GM21825 (cell line): ENCODE measurements around the gene SLC23A3.

Source experiments
- ATAC-seq: cut with Tn5 transposase; IDR thresholded peaks from one replicate; pipeline ENCODE4 v1.9.1; 2021; ENCODE audit warnings: mild to moderate bottlenecking, moderate library complexity; ENCODE audit not compliant: unreplicated experiment

The SLC23A3 gene

DNA sequence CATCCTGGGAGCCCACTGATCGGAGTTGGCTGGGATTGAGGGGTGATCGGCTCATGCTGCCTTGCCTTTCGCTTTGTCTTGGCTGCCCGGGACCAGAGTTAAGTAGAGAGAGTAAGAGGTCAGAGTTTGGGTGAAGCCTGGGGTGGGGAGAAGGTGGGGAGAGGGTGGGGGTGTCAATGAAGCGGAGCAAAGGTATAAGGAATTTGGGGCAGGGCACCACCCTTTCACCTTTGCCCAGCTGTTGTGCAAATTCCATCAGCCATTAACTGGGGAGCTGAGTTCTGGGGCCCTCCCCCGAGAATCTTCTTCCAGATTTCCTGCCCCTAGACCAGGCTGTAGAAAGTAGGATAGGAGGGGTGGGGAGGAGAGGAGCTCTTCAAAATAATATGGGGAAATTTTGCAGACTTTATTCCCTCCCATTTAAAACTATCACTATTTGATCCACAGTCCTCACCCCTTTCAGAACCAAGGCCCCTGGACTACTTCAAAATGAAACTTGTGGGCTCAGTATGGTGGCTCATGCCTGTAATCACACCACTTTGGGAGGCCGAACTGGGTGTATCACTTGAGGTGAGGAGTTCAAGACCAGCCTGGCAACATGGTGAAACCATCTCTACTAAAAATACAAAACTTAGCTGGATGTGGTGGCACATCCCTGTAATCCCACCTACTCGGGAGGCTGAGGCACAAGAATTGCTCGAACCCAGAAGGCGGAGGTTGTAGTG is at the start of gene SLC23A3:
TSS of gene SLC23A3 (minus strand) at position 100 of the 725 bp plus-strand sequence. CDS start at position 55, 45 bp downstream.
- no peak for ATAC-seq

DNA sequence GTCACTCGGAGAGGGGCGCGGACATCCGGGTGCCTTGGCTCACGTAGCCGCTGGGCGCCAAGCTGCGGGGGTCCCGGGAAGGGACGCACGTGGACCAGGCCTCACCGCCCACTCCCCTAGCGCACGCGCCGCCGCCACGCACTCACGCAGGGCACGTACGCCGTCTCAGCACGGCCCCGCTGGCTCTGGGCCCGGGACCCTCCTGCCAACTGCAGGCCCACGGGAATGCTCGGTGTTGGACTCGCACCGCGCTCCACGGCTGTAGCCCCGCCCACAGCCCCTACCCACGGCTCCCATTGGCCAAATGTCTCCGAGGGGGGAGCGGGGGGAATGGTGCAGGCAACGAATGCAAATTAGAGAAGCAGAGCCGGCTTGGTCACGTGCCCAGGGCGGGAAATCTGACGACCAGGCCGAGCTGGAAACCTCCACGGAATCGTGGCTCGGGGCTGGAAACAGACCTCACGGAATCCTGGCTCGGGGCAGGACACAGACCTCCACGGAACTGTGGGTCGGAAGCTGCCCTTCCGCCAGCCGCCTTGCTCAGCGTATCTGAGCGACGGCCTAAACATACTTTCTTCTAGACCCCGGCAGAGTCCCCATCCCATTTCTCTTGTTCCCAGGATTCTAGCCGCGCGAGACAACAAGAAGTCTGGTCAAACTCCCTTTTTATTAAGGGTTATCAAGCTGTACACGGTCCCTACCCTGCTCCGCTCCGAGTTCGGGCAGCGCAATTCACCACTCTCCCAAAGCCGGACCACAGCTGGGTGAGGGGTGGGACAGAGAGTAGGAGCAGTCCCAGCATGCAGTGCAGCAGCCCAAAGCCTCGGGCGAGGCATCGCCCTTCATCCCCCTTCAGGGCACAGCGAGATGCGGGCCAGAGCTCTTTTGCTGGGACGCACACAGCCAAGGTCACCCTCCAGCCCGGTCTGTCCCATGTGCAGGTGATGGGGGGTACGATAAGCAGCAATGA is 49.2 kb upstream of the SLC23A3 start, which contains the start of gene ABCB6:
TSS of gene ABCB6 (minus strand) at position 227 of the 970 bp plus-strand sequence. CDS start 285 bp downstream, outside the sequence.
- peak; percentile 75 for ATAC-seq

DNA sequence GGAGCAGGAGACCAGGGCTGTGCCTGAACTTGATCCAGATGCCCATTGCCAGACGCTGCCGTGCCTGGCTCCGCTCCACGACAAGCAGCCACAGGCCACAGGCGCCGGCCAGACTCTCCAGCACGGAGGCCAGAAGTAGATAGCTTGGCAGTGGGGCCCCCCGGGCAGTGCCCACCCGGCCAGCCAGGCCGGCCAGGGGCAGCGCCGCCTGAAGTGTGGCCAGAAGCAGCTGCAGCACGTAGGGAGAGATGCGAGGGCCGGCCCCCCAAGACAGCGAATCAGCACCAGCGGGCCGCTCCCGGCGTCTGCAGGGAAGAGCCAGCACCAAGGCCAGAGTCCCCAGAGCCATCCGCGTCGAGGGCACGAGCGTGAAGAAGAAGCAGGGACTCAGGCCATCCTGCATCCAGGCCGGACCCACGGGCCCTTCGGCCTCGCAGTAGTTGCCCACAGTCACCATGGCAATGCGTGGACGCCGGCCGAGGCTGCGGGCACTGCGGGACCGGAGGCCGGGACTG is 48.4 kb upstream of the SLC23A3 start:
- ATAC-seq: peak; percentile 20

GRCh38 chr2:219216535-219216915 is 46.7 kb upstream of the SLC23A3 start:
- ATAC-seq: no peak

GRCh38 chr2:219215871-219216534 is 46.2 kb upstream of the SLC23A3 start:
- no peak for ATAC-seq

GRCh38 chr2:219214786-219215185 is 45.0 kb upstream of the SLC23A3 start:
- no peak for ATAC-seq

DNA sequence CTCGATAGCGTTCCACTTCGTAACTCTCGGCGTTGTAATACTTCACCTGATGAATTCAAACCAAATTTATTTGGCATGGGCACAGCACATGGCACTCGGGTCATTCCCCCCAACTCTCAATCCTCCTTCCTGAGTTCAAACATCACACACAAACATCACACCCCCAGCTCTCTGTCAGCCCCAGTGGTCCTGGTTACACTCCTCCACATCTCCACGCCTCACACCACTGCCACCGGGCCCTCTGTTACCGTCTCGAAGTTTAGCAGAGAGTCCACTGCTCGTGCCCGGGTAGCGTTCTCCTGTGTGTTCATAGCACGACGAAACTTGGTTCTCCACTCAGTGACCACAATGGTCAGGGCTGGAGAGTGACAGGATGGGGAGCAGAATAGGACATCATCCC is 44.3 kb upstream of the SLC23A3 start:
- no peak for ATAC-seq

DNA sequence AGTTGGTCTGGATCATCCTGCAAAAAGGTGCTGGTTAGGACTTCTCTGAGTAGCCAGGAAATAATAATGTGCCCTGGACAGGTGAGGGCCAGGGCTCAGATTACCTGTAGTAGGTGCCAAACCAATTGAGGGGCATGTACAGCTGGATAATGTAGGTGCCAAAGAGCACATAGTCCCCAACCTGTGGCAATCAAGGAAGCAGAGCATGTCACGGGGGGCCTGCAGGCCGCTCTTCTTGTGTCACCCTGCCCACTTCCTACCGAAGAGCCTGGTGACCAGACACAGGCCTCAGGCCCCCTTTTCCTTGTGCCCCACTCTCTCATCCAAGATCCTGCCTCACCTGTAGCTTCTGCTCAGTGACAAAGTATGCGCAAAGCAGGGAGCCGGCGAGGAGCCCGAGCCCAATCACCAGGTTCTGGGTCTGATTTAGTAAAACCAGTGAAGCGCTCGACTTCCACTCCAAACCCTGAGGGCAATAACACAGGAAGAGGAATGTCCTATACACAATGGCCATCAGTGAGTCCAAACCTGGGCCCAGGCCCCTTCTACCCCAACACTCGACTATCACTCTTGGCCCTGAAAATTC is 43.8 kb upstream of the SLC23A3 start:
- no peak for ATAC-seq

DNA sequence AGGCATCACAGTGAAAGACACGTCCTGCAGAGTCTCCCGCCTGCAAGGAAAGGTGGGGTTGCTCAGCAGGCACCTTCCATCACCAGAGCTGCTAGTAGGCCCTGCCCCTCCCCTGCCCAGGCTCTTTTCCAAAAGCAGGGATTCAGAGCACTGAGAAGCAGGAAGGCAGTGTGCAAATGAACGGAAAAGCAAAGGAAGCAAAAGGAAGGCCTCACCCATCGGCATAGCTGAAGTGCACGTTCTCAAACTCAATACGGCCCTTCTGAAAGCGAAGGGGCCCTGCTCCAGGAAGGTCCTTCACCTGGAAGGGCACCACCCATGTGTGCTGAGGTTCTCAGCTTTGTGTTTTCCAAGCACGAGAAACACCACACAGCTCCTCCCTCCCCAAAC is 43.2 kb upstream of the SLC23A3 start:
- no peak for ATAC-seq

DNA sequence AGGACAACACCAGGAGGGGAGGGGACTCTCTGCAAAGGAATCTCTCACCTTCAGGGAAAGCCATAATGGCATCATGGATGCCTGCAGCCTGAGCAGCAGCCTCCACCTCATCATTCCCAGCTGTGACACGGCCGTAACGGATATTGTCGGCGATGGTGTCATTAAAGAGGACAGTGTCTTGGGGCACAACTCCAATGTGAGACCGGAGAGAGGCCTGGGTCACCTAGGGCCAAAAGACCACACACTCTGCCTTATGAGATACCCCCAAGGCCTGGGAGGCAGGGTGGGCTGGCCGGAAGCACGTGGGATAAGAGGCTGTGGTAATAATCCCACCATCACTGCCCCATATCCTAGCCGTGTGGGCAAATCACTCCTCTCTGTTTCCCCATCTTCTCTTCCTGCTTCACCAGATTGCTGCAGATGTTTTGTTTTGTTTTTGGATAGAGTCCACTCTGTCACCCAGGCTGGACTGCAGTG is 41.1 kb upstream of the SLC23A3 start:
- ATAC-seq: no peak

DNA sequence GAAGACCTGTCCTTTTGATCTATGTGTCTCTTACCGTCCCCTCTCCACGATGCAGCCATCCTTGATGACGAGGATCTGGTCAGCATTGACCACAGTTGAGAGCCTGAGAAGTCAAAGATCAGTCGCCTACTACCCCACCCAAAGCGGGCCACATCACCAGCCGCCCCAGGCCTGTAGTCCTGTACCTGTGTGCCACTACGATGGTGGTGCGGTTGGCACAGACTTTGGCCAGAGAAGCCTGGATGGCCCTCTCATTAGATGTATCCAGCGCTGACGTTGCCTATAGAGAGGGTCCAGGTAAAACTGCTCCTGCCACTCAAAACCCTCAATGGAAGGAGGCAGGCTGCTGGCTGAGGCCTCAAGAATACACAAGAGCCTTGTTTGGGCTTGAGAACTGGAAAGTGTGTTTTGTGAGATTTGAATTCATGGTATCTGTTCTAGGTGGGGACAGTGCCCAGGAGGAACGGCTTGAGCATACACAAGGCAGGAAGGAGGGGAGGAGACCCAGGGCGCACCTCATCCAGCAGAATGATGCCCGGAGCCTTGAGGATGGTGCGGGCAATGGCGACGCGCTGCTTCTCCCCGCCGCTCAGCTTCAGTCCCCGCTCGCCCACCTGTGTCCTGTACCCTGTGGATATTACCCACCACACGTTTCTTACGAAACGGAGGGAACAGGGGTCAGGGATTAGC is 40.5 kb upstream of the SLC23A3 start:
- ATAC-seq: no peak

DNA sequence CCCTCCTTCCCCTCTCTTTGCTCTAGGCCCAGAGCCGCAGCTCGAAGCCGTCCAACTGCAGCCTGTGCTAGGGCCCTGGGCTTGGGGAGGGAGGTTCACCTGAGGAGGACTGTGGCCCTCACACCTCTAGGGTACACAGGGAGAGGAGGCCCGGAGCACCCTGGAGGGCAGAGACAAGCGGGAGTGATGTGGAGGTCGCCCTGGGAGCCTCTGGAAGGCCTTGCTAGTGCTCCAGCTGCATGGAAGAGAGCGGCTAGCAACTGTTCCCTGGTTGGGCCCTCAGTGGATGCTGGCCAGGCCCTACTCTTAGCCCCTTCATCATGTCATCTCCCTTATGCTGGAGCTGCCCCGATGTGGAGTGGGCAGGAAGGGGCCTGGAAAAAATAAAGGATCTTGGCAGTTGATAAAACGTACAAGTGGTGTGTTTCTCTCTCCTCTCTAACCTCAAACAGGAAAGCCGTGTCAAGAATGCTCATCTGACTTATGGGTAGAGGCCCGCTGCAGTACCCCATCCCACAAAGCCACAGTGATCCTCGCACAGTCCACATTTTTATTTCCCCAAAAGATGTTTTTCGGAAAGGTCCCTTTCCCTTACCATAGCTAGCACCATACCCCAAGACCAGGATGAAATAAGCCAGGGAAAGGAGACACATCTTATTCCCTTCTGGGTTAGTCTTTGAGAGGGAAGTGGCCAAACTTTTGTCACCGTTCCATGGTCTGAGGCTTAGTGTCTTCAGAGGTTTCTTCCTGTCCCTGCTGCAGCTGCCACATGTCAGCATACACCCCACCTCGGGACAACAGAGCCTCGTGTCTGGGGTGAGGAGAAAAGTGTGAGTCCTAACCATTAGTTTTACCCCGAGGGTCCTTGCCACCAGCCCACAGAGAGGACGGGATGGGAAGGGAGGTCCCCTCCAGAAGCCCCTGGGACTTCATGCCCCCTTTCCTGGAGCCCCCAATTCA is 39.7 kb upstream of the SLC23A3 start:
- ATAC-seq: no peak

- ATAC-seq: no peak
Observed at GRCh38 chr2:219207884-219208740, 38.3 kb upstream of the SLC23A3 start.

- ATAC-seq: no peak
Observed at GRCh38 chr2:219207134-219207883, 37.5 kb upstream of the SLC23A3 start.

GRCh38 chr2:219206328-219207133 is 36.7 kb upstream of the SLC23A3 start, which contains the start of gene ZFAND2B:
Gene ZFAND2B (plus strand): TSS chr2:219206782. CDS start chr2:219206988, 206 bp downstream.
- ATAC-seq: peak; percentile 97

GRCh38 chr2:219205981-219206327 is 36.1 kb upstream of the SLC23A3 start:
- ATAC-seq: no peak
